ENCODE measurements around the gene MAP2K2.
"Not testable (repeated sequence)": the region's sequence is repeated elsewhere in the genome, so short reads cannot be mapped to it uniquely, and the experiment has no call there.

Gene MAP2K2

GRCh38 chr19:4123615-4124568 is at the start of gene MAP2K2:
Gene MAP2K2 (minus strand): TSS chr19:4124122. CDS start chr19:4123875, 247 bp downstream.
- peak; percentile 57 to 97 (median 90) for DNase-seq

GRCh38 chr19:4172861-4173473 is 49.0 kb upstream of the MAP2K2 start:
- peak in 10 of 51 donors; percentile 5 to 34 (median 16) for DNase-seq

- no peak for DNase-seq
Measured at GRCh38 chr19:4171676-4172075, 47.8 kb upstream of the MAP2K2 start.

GRCh38 chr19:4164262-4164661 is 40.3 kb upstream of the MAP2K2 start:
- no peak for DNase-seq

GRCh38 chr19:4161415-4162077 is 37.6 kb upstream of the MAP2K2 start:
- DNase-seq, result no peak

GRCh38 chr19:4157971-4158370 is 34.0 kb upstream of the MAP2K2 start:
- DNase-seq, result not testable (repeated sequence)

- DNase-seq, result no peak
Measured at GRCh38 chr19:4157164-4157563, 33.2 kb upstream of the MAP2K2 start.

- DNase-seq, result no peak
Measured at GRCh38 chr19:4154571-4155312, 30.8 kb upstream of the MAP2K2 start.

GRCh38 chr19:4152241-4152998 is 28.5 kb upstream of the MAP2K2 start:
- DNase-seq, result no peak

GRCh38 chr19:4151623-4152022 is 27.7 kb upstream of the MAP2K2 start:
- DNase-seq, result no peak

GRCh38 chr19:4149518-4150288 is 25.8 kb upstream of the MAP2K2 start:
- DNase-seq, result no peak

- no peak for DNase-seq
Measured at GRCh38 chr19:4144666-4145249, 20.8 kb upstream of the MAP2K2 start.

- not testable (repeated sequence) for DNase-seq
Measured at GRCh38 chr19:4142916-4143315, 19.0 kb upstream of the MAP2K2 start.

- peak in 8 of 51 donors; percentile 1 to 24 (median 10) for DNase-seq
Measured at GRCh38 chr19:4140237-4140711, 16.4 kb upstream of the MAP2K2 start.

GRCh38 chr19:4139614-4140236 is 15.8 kb upstream of the MAP2K2 start:
- peak in 41 of 51 donors; percentile 2 to 70 (median 36) for DNase-seq

GRCh38 chr19:4138445-4138844 is 14.5 kb upstream of the MAP2K2 start:
- no peak for DNase-seq

- DNase-seq, result no peak
Measured at GRCh38 chr19:4136680-4137088, 12.8 kb upstream of the MAP2K2 start.

- not testable (repeated sequence) for DNase-seq
Measured at GRCh38 chr19:4135386-4135785, 11.5 kb upstream of the MAP2K2 start.

GRCh38 chr19:4134351-4134750 is 10.4 kb upstream of the MAP2K2 start:
- no peak for DNase-seq
